Activated CD4-positive, alpha-beta T cell treated with anti-CD3 and anti-CD28 coated beads, Interleukin-2, amount 50 U/mL, for 16 hours (primary cell): ENCODE data around the gene FAM8A1.
"Not testable (repeated sequence)": the region's sequence is repeated elsewhere in the genome, so short reads cannot be mapped to it uniquely, and the experiment has no call there.

ENCODE experiments used
- DNase-seq: peaks from one replicate; pipeline ENCODE4 v3.0.0-alpha.2; 2020

FAM8A1 gene, protein sequence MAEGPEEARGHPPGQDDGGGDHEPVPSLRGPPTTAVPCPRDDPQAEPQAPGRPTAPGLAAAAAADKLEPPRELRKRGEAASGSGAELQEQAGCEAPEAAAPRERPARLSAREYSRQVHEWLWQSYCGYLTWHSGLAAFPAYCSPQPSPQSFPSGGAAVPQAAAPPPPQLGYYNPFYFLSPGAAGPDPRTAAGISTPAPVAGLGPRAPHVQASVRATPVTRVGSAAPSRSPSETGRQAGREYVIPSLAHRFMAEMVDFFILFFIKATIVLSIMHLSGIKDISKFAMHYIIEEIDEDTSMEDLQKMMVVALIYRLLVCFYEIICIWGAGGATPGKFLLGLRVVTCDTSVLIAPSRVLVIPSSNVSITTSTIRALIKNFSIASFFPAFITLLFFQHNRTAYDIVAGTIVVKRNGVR

DNA sequence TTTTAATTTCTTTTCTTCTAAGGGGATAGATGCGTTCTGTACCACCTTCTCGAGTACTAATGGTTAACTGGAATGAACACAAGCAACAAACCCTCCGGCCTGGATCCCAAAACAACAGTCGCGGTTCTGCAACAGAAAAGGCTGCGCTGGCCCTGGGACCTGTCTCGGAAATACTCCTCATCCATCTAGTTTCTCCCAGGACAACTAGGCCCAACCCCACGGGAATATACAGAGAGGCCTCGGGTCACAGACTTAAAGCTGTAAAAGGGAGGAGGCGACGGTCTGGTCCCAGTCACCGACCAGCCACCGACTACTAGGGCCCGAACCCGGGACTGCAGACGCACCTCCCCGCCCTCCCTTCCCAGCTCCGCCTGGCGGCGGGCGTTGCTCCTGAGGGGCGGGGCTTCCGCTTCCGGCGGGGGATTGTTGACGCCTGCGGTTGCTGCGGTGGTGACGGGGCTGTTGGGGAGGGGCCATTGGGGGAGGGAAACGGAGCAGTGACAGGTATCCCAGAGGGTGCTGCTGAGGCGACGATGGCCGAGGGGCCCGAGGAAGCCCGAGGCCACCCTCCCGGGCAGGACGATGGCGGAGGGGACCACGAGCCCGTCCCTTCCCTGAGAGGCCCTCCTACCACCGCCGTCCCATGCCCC, at the start of gene FAM8A1:
FAM8A1 (plus strand) TSS at position 426 of the 650 bp plus-strand sequence; CDS start at position 534, 108 bp downstream.
- DNase-seq, result peak; percentile 97

DNA sequence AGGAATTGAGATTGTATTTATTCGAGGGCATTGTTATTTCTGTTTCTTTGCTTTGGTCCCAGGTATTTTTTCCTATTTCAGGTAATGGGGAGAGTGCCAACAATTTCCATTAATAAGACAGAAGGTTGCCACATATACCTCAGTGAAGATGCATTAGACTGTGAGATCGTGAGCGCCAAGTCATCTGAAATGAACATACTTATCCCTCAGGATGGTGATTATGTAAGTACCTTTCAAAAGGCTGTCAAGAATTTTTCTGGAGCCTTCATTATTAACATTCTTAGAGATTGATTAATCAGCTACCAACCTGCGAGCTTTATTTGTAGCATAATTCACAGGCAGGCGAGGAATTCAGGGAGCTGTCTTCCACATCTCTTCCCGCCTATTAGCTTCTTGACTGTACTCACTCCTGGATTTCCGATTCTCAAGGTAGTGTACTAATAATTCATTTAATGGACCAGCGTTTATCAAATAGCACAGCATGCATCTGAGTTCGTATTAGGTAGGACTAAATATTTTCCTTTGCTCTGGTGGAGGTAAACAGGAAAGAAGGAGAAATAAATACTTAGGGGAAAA, 48.6 kb upstream of the FAM8A1 start:
- no peak for DNase-seq

DNA sequence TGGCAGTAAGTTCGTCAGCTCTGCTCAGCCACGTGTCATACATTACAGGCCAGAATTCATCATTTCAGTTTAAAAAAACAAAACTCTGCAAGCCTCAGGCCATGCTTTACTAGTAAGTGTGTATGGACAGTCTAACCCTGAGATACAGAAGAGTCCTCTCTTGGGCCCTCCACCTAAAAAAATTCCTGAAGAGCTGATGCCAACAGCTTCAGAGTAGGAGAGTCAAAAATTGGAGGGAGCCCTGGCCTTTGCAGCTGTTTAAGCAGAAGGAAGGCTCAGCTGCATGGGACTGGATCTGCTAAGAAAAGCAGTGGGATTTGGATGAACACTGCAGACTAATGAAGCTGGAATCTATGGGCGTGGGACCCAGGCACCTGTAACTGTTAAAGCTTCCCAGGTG, 47.2 kb upstream of the FAM8A1 start:
- DNase-seq, result no peak

DNA sequence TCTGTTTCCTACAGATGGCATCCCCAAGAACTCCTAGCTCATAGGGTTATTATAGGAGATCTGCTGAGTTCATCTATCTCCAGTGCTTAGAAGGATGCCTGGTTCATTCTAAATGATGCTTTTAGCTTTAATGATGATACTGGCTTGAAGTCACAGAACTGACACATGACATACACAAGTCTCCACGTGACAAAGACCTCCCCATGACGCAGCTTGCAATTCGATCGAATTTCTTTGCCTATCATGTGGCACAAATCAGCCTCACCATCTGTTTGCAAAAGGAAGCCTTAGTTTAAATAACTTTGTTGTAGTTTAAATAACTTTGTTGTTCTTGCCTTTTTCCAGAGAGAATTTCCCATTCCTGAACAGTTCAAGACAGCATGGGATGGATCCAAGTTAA, 44.1 kb upstream of the FAM8A1 start:
- DNase-seq, result no peak

DNA sequence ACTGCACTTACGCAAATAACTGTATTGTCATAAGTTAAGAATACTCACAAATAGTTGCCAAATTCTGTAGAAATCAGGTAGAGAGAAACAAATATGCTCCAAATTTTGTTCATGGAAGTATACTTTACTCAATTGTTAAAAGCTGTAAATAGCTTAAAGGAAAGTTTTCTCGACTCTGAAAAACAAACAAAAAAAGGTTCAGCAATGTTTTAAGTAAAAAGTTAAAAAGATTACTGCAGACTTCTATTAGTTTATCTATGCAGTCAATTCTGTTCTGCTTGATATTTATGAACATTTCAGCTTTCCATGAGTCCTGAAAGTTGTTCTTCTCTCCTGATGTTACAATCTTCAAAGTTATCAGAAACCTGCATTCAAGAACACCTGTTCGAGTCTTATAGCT, 37.5 kb upstream of the FAM8A1 start:
- DNase-seq, result no peak

DNA sequence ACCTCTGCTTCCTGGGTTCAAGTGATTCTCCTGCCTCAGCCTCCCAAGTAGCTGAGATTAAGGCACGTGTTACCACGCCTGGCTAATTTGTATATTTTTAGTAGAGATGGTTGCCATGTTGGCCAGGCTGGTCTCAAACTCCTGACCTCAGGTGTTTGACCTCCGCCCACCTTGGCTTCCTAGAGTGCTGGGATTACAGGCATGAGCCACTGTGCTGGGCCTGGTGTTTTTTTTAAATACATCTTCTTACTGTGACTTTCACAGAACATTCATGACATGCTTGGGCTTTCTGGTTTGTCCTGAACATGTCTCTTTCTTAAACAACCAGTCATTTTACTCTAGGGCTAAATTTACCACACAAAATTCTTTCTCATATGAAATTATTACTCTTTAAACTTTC, 34.7 kb upstream of the FAM8A1 start:
- no peak for DNase-seq

DNA sequence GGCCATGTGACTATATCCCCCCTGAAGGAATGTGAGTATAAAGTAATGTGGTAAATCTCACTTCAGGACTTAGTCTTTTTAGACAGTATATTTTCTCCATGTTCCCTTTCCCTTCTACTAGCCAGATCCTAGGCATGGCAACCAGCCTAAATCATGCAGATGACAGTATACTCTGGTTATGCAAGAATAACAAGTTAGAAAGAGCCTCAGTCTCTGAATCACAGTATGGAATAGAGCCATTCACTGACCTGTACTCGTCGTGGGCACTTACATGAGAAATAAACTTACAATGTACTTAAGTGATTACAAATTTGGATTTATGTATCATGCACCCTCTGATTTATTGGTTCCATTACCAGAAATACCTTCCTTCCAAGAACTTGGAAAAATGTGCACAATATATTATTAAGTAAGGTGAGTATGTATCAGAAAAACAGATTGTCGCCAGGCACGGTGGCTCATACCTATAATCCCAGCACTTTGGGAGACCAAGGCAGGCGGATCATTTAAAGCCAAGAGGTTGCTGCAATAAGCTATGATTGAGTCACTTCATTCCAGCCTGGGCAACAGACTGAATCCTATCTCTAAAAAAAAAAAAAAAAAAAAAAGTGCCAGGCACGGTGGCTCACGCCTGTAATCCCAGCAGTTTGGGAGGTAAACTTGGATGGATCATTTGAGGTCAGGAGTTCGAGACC, 25.1 kb upstream of the FAM8A1 start:
- DNase-seq, result no peak

DNA sequence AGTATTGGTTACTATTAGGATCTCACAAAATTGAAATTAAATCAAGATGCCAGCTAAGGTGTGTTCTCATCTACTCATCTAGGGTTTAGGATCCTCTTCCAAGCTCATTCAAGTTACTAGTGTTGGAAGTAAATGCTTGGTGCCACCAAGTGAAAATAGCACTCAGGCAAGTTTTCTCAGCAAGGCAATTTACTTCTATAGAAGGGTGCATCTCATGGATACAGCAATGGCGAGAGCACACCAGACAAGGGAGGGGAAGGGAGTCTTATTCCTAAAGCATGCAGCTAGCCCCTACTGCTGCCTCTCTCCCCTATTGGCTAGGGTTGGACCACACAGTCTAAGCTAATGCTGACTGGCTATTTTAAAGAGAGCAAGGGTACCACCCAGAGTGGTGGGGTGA, 23.0 kb upstream of the FAM8A1 start:
- no peak for DNase-seq

DNA sequence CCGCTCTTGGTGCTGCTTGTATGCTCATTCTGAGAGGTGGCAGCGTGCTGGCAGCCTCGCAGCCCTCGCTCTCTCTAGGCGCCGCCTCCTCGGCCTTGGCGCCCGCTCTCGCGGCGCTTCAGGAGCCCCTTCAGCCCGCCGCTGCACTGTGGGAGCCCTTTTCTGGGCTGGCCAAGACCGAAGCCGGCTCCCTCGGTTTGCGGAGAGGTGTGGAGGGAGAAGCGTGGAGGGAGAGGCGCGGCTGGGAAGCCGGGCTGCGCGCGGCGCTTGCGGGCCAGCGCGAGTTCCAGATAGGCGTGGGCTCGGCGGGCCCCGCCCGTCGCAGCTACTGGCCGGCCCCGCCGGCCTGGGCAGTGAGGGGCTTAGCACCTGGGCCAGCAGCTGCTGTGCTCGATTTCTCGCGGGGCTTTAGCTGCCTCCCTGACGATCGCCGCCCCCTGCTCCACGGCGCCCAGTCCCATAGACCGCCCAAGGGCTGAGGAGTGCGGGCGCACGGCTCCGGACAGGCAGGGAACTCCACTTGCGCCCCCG, 19.5 kb upstream of the FAM8A1 start:
- DNase-seq, result peak; percentile 24

DNA sequence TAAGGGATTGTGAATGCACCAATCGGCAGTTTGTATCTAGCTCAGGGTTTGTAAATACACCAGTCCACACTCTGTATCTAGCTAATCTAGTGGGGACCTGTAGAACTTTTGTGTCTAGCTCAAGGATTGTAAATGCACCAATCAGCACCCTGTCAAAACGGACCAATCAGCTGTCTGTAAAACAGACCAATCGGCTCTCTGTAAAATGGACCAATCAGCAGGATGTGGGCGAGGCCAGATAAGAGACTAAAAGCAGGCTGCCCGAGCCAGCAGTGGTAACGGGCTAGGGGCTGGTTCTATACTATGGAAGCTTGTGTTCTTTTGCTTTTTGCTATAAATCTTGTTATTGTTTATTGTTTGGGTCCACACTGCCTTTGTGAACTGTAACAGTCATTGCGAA, 18.8 kb upstream of the FAM8A1 start:
- DNase-seq, result not testable (repeated sequence)

DNA sequence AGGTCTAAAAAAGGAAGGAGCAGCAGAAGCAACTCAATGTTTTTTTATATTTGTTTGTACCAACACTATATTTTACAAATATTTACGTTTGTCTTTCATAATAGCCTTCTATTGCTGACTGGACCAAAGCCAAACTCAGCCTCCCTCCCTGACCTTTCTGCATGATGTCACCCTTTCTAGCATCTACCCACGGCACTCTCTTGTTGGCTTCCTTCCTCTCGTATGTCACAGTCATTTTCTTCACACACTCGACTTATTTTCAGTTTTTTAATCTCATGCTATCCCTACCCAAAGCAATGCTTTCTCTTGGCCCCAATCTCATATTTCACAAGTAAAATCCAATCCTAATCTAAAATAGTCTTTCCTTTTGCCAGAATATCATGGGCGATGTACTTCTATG, 16.3 kb upstream of the FAM8A1 start:
- DNase-seq, result no peak

DNA sequence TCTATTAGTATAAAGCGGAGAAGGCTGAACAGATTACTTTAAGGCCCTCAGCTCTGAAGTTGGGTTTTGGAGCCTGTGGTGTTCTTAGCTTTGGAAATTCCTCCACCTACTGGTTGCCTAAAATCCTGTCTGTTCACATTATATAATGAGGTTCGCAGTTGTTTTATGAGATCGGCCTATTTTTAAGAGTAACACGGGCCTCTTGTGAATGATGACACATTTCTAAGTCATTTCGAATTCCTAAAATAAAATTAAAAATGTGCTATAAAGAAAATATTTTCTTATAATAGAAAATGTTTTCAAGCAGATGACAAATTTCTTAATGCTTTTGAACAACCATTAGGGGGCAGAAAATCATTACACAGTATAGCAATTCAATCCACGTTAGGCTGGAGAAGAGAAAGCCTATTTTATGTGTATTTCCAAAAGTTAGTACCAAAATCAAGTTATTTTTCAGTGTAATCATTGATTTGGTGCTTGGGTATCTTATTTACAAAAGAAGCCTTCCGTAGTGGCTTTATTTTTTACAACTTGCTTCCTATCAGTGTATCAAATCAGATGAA, 15.8 kb upstream of the FAM8A1 start:
- DNase-seq, result peak; percentile 33

DNA sequence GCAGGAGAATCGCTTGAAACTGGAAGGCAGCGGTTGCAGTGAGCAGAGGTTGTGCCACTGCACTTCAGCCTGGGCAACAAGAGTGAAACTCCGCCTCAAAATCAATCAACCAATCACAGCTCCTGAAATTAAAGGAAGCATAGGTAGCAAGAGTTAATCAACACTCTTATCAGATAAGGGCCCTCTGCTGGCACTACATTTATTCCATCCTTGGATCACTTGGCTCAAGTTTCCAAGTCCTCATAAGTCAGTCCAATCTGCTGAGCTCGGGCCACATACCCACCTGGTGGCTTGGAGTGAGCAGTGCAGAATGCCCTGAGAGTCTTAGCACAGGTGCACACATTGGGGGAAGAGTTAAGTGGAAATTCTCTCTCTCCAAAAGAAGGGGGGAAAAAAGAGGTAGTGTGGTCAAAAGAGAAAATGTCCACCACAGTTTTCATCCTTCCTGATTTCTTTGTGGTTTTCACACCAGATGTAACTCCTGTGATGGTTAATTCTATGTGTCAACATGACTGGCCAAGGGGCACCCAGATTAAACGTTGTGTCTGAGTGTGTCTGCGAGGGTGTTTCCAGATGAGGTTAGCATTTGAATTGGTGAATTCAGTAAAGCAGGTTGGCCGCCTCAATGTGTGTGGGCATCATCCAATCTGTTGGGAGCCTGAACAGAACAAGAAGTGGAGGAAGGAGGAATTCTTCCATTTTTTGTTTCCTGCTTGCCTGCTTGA, 14.2 kb upstream of the FAM8A1 start:
- DNase-seq, result no peak

DNA sequence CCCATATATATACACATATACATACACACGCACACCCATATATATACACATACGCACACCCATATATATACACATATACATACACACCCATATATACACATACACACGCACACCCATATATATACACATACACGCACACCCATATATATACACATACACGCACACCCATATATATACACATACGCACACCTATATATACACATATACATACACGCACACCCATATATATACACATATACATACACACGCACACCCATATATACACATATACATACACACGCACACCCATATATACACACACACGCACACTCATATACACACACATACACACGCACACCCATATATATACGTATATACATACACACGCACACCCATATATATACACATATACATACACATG, 13.5 kb upstream of the FAM8A1 start:
- DNase-seq, result not testable (repeated sequence)

DNA sequence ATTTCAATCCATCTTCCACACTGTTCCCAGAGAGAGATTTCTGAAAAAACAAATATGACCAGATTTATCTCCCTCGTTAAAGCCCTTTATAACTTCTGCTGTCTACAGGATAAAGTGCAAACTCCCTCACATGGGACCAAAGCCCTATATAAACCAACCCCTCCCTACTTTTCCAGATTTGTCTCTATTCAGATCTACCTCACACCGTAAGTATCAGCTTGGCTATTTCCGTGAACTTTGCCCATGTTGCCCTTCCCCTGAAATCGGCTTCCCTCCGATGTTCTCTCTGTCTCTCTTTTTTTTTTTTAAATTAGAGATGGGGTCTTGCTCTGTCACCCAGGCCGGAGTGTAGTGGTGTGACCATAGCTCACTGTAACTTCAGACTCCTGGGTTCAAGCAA, 12.1 kb upstream of the FAM8A1 start:
- DNase-seq, result no peak

DNA sequence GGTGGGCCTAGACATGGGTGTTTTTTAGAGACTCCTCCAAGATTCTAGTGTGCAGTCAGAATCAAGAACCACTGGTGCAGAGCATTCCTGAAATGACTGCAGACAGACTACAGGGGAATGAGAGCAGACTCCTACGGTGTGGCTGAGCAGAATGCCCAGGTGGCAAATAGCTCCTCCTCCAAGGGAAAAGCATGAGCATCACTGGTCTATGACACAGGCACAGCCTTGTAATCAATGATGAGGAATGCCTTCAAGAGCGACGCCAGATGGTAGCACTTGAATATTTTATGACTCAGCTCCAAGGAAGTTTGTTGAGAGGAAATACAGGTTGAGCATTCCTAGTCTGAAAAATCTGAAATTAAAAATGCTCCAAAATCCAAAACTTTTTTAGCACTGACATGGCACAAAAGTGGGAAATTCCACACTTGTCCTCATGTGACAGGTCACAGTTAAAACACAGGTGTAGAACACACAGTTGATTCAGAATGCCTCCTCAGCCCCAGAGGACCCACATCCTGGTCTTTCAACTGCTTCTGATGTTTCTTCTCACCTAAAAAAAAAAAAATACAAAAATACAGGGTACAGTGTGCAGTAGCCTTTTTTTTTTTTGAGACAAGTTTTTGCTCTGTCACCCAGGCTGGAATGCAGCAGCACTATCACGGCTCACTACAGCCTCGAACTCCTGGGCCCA, 10.6 kb upstream of the FAM8A1 start:
- DNase-seq, result no peak

DNA sequence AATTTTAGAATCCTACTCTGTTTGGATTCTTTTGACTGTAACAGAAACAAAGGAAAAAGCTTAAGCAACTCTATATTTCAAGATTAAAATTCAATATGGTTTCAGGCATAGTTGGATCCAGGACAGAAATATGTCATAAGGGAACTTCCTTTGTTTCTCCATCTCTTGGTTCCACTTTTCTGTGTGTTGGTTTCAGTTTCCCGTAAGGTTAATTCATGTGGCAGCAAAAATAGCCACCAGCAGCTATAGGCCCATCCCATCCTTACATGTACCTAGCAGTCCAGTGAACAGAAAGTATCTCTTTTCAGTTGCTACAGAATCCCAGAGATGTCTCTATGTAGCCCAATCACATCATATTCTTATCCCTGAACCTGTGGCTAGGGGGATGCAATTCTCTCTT, 8.8 kb upstream of the FAM8A1 start:
- no peak for DNase-seq

DNA sequence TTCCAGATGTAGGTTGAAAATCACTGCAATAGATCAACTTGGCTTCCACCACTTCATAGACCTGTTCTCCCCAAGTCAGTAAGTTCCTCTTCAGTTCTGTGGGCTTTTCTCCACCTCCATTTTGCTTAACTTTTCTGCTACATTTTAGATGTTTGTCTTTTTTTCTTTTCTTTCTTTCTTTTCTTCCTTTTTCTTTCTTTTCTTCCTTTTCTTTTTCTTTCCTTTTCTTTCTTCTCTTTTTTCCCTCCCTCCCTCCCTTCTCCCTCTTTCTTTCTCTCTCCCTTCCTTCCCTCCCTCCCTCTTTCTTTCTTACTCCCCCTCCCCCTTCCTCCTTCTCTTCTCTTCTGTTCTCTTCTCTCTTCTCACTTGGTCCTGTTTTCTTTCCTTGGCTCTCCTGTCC, 6.9 kb upstream of the FAM8A1 start:
- DNase-seq, result no peak

DNA sequence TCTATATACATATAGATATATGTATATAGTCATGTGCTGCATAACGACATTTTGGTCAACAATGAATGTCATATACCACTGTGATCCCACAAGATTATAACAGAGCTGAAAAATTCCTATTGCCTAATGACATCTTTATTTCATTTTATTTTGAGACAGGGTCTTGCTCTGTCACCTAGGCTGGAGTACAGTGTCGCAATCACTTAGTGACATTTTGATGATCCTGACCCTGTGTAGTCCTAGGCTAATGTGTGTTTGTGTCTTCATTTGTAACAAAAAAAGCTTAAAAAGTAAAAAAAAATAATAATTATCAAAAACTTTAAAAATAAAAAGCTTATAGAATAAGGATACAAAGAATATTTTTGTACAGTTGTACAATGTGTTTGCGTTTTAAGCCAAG, 4.0 kb upstream of the FAM8A1 start:
- no peak for DNase-seq

DNA sequence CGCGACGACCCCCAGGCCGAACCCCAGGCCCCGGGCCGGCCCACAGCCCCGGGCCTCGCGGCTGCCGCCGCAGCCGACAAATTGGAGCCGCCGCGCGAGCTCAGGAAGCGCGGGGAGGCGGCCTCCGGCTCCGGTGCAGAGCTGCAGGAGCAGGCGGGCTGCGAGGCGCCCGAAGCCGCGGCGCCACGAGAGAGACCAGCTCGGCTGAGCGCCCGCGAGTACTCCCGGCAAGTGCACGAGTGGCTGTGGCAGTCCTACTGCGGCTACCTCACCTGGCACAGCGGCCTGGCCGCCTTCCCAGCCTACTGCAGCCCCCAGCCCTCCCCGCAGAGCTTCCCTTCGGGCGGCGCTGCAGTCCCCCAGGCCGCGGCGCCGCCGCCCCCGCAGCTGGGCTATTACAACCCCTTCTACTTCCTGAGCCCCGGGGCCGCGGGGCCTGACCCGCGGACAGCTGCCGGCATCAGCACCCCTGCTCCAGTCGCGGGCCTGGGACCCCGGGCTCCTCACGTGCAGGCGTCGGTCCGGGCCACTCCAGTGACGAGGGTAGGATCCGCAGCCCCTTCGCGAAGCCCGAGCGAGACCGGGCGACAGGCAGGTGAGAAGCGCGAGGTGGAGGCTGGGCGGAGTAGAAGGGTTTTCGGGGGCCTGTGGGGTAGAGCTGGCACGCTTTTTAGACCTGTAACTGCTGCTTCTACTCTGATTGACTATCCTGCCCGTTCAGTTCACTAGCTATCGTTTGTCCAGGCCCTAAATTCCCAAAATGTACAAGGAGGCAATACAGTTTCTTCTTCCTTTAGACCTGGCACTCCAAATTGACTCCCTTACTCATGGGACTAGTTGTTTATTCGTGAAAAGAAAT, 654 bp downstream of the FAM8A1 start:
- DNase-seq, result peak; percentile 30

DNA sequence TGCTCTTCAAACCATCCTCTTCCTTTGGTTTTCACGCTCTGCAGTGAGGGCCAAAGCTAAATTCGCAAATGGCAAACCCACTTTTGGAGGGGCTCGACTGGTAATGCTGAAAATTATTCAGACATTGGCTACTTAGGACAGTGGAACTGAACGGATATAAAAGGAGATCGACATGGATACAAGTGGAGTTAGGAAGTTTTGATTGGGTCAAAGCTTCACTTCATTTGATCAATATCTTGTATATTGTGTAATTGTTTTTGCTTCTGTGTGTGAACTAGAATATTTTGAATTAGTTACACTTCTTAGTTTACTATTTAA, 1.2 kb downstream of the FAM8A1 start:
- DNase-seq, result no peak
